GM19438 (cell line): ENCODE results near the gene MAOA.
"Not testable (repeated sequence)": the region's sequence is repeated elsewhere in the genome, so short reads cannot be mapped to it uniquely, and the experiment has no call there.

Experiments
- ATAC-seq: cut with Tn5 transposase; IDR thresholded peaks from one replicate; pipeline ENCODE4 v1.9.1; 2021; ENCODE audit warnings: low read depth; ENCODE audit not compliant: unreplicated experiment

The MAOA gene

GRCh38 chrX:43661521-43662240 lies 5.6 kb downstream of the MAOA start:
- ATAC-seq: no peak

GRCh38 chrX:43663173-43663572 lies 7.1 kb downstream of the MAOA start:
- ATAC-seq: no peak

- ATAC-seq: no peak
Measured at GRCh38 chrX:43664258-43664657, 8.2 kb downstream of the MAOA start.

- ATAC-seq: no peak
Measured at GRCh38 chrX:43664708-43665107, 8.6 kb downstream of the MAOA start.

- ATAC-seq: no peak
Measured at GRCh38 chrX:43666311-43666912, 10.3 kb downstream of the MAOA start.

GRCh38 chrX:43675965-43676628 lies 20.0 kb downstream of the MAOA start:
- not testable (repeated sequence) for ATAC-seq

- ATAC-seq: no peak
Measured at GRCh38 chrX:43676971-43677572, 21.0 kb downstream of the MAOA start.

GRCh38 chrX:43677993-43678392 lies 21.9 kb downstream of the MAOA start:
- no peak for ATAC-seq

GRCh38 chrX:43679058-43679457 lies 23.0 kb downstream of the MAOA start:
- no peak for ATAC-seq

GRCh38 chrX:43679778-43680177 lies 23.7 kb downstream of the MAOA start:
- ATAC-seq: no peak

GRCh38 chrX:43682726-43683125 lies 26.6 kb downstream of the MAOA start:
- no peak for ATAC-seq

- ATAC-seq: no peak
Measured at GRCh38 chrX:43685221-43685620, 29.1 kb downstream of the MAOA start.

GRCh38 chrX:43688586-43688985 lies 32.5 kb downstream of the MAOA start:
- ATAC-seq: no peak

- ATAC-seq: no peak
Measured at GRCh38 chrX:43693602-43694406, 37.7 kb downstream of the MAOA start.

GRCh38 chrX:43699475-43699874 lies 43.4 kb downstream of the MAOA start:
- no peak for ATAC-seq

- no peak for ATAC-seq
Measured at GRCh38 chrX:43702079-43702524, 46.0 kb downstream of the MAOA start.

GRCh38 chrX:43702660-43703059 lies 46.6 kb downstream of the MAOA start:
- ATAC-seq: no peak

- ATAC-seq: no peak
Measured at GRCh38 chrX:43703211-43703791, 47.2 kb downstream of the MAOA start.

GRCh38 chrX:43706786-43707370 lies 50.8 kb downstream of the MAOA start:
- no peak for ATAC-seq
